GM18909 (cell line): ENCODE measurements around the gene FOXP1.
"Not testable (repeated sequence)": the region's sequence is repeated elsewhere in the genome, so short reads cannot be mapped to it uniquely, and the experiment has no call there.

Source experiments
- ATAC-seq: cut with Tn5 transposase; IDR thresholded peaks from one replicate; pipeline ENCODE4 v1.9.1; 2021; ENCODE audit warnings: mild to moderate bottlenecking; ENCODE audit not compliant: unreplicated experiment, poor library complexity

Gene FOXP1

GRCh38 chr3:71016178-71016845, 567.2 kb downstream of the FOXP1 start:
- ATAC-seq, result no peak

- ATAC-seq, result not testable (repeated sequence)
Observed at GRCh38 chr3:71014616-71015015, 568.9 kb downstream of the FOXP1 start.

GRCh38 chr3:71012971-71013370, 570.6 kb downstream of the FOXP1 start:
- ATAC-seq, result no peak

- ATAC-seq, result peak; percentile 88
Observed at GRCh38 chr3:71011565-71012287, 571.8 kb downstream of the FOXP1 start.

- peak; percentile 78 for ATAC-seq
Observed at GRCh38 chr3:71010726-71011455, 572.6 kb downstream of the FOXP1 start.

- no peak for ATAC-seq
Observed at GRCh38 chr3:71008350-71008935, 575.1 kb downstream of the FOXP1 start.

- no peak for ATAC-seq
Observed at GRCh38 chr3:71006810-71007785, 576.4 kb downstream of the FOXP1 start.

- ATAC-seq, result no peak
Observed at GRCh38 chr3:71005702-71006321, 577.7 kb downstream of the FOXP1 start.

- ATAC-seq, result no peak
Observed at GRCh38 chr3:71003511-71003910, 580.0 kb downstream of the FOXP1 start.

- ATAC-seq, result no peak
Observed at GRCh38 chr3:71002298-71002697, 581.2 kb downstream of the FOXP1 start.

- no peak for ATAC-seq
Observed at GRCh38 chr3:71001303-71001830, 582.2 kb downstream of the FOXP1 start.

GRCh38 chr3:71000483-71000882, 583.0 kb downstream of the FOXP1 start:
- ATAC-seq, result no peak

GRCh38 chr3:70999730-71000129, 583.8 kb downstream of the FOXP1 start:
- ATAC-seq, result no peak

GRCh38 chr3:70996082-70996481, 587.4 kb downstream of the FOXP1 start:
- ATAC-seq, result no peak

- no peak for ATAC-seq
Observed at GRCh38 chr3:70994644-70995043, 588.9 kb downstream of the FOXP1 start.

- ATAC-seq, result no peak
Observed at GRCh38 chr3:70992562-70993204, 590.8 kb downstream of the FOXP1 start.

GRCh38 chr3:70992131-70992530, 591.4 kb downstream of the FOXP1 start:
- ATAC-seq, result no peak

GRCh38 chr3:70990723-70991122, 592.8 kb downstream of the FOXP1 start:
- ATAC-seq, result no peak

GRCh38 chr3:70990185-70990584, 593.3 kb downstream of the FOXP1 start:
- no peak for ATAC-seq
